WTC11 (cell line): Measurements from ENCODE around the gene AKTIP.

Experiments
- MYBL2 ChIP-seq: sonication (generic); formaldehyde crosslinking; IDR thresholded peaks from 2 replicates; pipeline ENCODE4 v1.8.1; 2023; ENCODE audit warnings: mild to moderate bottlenecking, moderate library complexity, missing genetic modification reagents
- NFYB ChIP-seq: sonication (generic); formaldehyde crosslinking; conservative IDR thresholded peaks from 2 replicates; pipeline ENCODE4 v1.8.0; 2022; ENCODE audit warnings: low read depth, missing genetic modification reagents
- NR3C1 ChIP-seq: sonication (generic); formaldehyde crosslinking; conservative IDR thresholded peaks from 2 replicates; pipeline ENCODE4 v1.8.1; 2023; ENCODE audit warnings: low read depth, mild to moderate bottlenecking, missing genetic modification reagents
- SMAD4 ChIP-seq: sonication (generic); formaldehyde crosslinking; IDR thresholded peaks from 2 replicates; pipeline ENCODE4 v1.8.0; 2022; ENCODE audit warnings: mild to moderate bottlenecking, missing genetic modification reagents
- TEAD4 ChIP-seq: sonication (generic); formaldehyde crosslinking; IDR thresholded peaks from 2 replicates; pipeline ENCODE4 v1.8.0; 2022; ENCODE audit warnings: mild to moderate bottlenecking, missing genetic modification reagents
- ZNF263 ChIP-seq: sonication (generic); formaldehyde crosslinking; IDR thresholded peaks from 2 replicates; pipeline ENCODE4 v1.8.1; 2022; ENCODE audit warnings: low read depth, mild to moderate bottlenecking, moderate library complexity, missing genetic modification reagents
- ZNF423 ChIP-seq: fragments of 250-450 bp; sonication (Bioruptor Pico); IDR thresholded peaks from 2 replicates; pipeline ENCODE4 v2.1.2; 2022; ENCODE audit warnings: mild to moderate bottlenecking, moderate library complexity
- TF ChIP-seq, protein P1 (sequence below): sonication (generic); formaldehyde crosslinking; IDR thresholded peaks from 2 replicates; pipeline ENCODE4 v1.8.0; 2022; ENCODE audit warnings: mild to moderate bottlenecking, missing genetic modification reagents
- TF ChIP-seq, protein P2 (sequence below): fragments of 200-600 bp; IDR thresholded peaks from 2 replicates; pipeline ENCODE4 v1.8.0; 2022; ENCODE audit warnings: antibody characterized with exemption
- TF ChIP-seq, protein P3 (sequence below): sonication (generic); formaldehyde crosslinking; IDR thresholded peaks from 2 replicates; pipeline ENCODE4 v1.8.1; 2022; ENCODE audit warnings: low read depth, mild to moderate bottlenecking, moderate library complexity, missing genetic modification reagents, borderline replicate concordance

DNA sequence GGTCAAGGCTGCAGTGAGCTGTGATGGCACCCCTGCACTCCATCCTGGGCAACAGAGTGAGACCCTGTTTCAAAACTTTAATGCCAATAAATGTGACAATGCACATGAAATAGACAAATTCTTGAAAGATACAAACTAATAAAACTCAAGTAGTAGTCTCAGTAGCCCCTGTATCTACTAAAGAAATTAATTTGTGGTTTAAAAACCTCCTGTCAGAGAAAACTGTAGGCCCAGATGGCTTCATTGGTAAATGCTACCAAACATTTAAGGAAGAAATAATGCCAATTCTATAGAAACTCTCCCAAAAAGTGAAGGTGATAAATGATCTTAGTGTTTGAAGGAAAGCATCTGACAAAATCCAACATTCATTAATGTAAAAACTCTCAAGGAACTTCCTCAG lies 16.8 kb downstream of the AKTIP start:
- TF ChIP-seq, protein P1, sequence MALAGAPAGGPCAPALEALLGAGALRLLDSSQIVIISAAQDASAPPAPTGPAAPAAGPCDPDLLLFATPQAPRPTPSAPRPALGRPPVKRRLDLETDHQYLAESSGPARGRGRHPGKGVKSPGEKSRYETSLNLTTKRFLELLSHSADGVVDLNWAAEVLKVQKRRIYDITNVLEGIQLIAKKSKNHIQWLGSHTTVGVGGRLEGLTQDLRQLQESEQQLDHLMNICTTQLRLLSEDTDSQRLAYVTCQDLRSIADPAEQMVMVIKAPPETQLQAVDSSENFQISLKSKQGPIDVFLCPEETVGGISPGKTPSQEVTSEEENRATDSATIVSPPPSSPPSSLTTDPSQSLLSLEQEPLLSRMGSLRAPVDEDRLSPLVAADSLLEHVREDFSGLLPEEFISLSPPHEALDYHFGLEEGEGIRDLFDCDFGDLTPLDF = no peak
- TF ChIP-seq, protein P2, sequence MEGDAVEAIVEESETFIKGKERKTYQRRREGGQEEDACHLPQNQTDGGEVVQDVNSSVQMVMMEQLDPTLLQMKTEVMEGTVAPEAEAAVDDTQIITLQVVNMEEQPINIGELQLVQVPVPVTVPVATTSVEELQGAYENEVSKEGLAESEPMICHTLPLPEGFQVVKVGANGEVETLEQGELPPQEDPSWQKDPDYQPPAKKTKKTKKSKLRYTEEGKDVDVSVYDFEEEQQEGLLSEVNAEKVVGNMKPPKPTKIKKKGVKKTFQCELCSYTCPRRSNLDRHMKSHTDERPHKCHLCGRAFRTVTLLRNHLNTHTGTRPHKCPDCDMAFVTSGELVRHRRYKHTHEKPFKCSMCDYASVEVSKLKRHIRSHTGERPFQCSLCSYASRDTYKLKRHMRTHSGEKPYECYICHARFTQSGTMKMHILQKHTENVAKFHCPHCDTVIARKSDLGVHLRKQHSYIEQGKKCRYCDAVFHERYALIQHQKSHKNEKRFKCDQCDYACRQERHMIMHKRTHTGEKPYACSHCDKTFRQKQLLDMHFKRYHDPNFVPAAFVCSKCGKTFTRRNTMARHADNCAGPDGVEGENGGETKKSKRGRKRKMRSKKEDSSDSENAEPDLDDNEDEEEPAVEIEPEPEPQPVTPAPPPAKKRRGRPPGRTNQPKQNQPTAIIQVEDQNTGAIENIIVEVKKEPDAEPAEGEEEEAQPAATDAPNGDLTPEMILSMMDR = no peak
- TF ChIP-seq, protein P3, sequence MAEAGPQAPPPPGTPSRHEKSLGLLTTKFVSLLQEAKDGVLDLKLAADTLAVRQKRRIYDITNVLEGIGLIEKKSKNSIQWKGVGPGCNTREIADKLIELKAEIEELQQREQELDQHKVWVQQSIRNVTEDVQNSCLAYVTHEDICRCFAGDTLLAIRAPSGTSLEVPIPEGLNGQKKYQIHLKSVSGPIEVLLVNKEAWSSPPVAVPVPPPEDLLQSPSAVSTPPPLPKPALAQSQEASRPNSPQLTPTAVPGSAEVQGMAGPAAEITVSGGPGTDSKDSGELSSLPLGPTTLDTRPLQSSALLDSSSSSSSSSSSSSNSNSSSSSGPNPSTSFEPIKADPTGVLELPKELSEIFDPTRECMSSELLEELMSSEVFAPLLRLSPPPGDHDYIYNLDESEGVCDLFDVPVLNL (CRISPR knock-in tag) = no peak
- TF ChIP-seq ZNF263 (CRISPR knock-in tag) (no peak), NFYB (CRISPR knock-in tag) (no peak), MYBL2 (CRISPR knock-in tag) (no peak), NR3C1 (CRISPR knock-in tag) (no peak), TEAD4 (CRISPR knock-in tag) (no peak), SMAD4 (CRISPR knock-in tag) (no peak), ZNF423 (CRISPR knock-in tag) (no peak)
